Activated CD8-positive, alpha-beta memory T cell treated with anti-CD3 and anti-CD28 coated beads, Interleukin-2, amount 50 U/mL, for 24 hours (primary cell): ENCODE data around the gene RBM45.
"Not testable (repeated sequence)": the region's sequence is repeated elsewhere in the genome, so short reads cannot be mapped to it uniquely, and the experiment has no call there.

Experiments used
- DNase-seq: peaks from one replicate; pipeline ENCODE4 v3.0.0-alpha.2; 2020; ENCODE audit errors: extremely low read depth

RBM45 gene

DNA sequence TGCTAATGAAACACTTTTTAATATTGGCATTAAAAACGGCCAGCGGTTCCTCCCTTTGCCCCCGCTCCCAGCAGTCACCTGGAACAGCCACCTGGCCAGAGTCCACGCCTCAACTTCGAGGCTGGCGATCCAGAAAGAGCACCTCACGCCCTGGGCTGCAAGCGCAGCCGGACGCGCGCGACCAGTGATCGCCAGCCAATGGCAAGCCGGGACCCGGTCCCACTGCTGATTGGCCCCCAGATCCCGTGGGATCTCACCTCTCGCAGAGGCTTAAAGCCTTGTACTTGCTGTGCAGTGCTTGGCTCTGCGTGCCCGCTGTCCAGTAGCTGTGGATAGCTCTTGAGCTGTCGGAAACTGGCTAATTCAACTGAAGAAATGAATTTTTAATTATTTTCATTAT is 4.1 kb upstream of the RBM45 start:
- no peak for DNase-seq

DNA sequence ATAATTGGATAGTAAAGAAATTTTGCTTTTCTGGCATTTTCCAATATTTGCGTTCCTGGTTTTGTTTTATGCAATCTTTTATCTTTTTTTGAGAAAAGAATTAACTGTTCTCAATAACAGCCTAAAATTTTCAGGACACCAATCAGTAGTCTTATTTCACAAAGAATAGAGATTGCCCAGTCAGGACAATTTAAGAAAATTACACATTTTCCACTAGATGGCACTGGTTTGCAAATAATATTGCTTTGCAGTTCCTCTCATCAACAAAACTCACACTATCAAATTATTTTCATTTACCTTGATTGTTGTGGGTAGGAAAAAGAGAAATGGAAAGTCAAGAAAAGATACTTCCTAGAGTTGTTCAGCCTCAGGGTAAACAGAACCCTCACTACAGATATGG is 2.4 kb upstream of the RBM45 start:
- no peak for DNase-seq

DNA sequence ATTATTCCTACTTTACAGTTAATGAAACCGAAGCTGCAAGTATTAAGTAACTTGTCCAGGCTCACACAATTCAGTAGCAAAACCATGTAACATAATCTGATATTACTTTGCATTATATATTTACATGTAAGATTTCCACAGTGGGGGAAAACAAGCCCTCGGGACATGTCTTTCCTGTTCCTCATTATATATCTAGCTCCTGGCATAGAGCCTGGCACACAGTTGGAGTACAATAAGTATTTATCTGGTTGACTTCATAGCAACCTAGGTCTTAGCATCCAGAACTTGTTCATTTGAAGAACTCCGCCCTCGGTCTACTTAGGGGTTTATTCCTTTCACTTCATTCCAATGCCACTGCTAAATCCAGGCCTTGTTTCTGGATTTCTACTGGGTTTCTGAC is 1.6 kb upstream of the RBM45 start:
- no peak for DNase-seq

DNA sequence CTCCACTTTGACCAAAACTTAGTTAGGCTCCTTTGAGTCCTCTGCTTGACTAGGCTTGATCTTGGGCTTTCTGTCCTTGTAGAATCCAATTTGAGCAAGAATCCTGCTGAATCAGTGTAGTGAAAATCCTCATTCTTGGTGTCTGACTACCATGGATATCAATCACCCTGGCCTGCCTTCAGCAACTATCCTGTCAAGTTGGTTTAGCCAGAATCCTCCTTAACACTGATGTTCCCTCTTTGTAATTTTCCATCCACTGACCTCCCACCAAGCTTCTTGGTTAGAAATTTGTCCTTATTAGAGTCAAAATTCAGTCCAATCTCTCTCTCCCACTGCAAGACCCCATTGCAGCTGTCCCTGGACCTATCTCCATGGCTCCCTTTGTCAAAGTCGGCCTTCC is 494 bp upstream of the RBM45 start:
- no peak for DNase-seq

DNA sequence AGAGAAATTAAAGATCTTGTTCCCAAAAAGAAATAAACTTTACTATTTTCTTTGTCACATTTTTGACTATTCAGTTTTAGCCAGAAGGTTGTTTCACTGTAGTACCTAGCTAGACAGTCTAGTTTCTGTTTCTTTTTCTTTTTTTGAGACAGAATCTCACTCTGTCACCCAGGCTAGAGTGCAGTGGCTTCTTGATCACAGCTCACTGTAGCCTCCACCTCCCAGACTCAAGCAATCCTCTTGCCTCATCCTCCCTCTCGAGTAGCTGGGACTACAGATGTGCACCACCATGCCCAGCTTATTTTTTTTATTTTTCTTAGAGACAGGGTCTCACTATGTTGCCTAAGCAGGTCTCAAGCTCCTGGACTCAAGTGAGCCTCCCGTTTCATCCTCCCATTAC is 2.2 kb downstream of the RBM45 start:
- no peak for DNase-seq

DNA sequence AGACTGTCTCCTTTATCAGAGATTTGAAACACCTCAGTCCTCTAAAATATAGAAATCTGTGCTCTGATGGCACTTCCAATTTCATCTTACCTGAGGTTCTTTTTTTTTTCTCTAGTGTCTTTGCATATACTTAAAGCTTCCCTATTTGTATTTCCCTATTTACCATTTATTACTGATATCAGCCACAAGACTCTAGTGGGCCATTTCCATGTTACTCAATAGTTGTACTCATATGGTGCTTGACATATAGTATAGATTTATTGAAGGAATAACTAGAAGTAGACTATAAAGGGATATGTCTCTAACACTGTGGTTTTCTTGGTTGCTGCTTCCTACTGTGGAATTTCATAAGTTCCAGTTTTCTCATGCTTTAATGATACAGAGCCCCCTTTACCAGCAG is 3.0 kb downstream of the RBM45 start:
- DNase-seq: no peak

DNA sequence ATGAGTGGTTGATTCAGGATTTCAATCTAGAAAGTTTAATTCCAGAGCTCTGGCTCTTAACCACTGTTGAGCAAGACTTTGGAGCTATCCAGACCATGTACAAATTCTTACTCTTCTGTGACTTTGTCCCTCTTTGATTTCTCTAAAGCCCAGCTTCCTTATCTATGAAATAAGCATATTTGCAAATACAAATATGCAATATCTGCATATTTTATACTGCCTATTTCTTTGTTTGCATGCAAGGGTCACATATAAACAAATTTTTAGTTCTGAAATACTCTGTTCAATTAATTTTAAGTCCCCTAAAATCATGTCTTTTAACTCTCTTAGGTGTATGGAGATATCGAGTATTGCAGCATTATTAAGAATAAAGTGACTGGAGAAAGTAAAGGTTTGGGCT is 5.5 kb downstream of the RBM45 start:
- DNase-seq: no peak

DNA sequence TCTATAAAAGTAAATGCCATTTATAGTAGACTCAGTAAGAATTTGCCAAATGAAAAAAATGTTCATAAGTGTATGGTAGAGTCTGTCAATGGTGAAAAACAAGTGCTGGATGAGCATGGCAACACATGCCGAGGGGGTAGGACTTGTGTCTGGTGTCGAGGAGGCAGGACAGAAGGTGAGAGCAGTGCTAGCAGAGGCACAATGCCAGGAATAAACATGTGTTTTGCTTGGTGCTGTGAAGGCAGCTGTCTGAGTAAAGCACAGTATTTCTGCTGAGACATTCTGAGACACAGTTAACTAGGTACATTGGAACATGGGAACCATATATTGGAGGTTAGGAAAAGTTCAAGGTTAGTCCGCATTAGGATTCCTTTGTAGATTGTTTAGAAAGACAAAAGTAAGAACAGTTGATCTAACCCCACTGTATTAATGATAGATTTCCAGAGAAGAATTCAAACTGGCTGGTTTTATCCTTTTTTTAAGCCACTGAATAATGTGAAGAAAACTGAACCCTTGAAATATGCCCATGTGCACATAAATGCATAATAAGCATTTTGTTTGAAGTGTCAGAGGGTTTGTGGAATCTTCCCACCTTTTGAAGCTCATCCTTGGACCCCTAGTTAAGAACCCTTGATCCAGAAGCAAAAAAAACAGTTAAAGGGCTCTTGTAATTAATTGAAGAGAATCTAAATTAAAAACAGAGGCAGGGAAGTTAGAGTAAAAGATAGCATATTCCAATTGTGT is 7.1 kb downstream of the RBM45 start:
- no peak for DNase-seq

DNA sequence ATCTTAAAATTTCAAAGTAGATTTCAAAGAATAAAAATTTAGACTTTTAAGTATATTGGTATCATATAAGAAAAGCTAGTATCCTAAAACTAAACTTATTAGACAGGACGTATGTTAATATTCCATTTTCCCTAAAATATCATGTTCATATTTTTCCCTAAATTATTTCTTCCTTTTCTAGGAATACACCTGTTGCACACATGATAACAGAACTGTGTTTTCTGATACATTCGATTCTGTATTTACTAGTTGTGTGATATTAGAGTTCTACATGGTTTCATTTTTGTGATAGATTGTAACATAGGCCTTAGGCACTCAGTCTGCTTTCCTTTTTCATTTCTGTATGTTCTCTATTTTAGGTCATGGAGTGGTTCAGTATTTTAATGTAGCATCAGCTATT is 10.9 kb downstream of the RBM45 start:
- no peak for DNase-seq

DNA sequence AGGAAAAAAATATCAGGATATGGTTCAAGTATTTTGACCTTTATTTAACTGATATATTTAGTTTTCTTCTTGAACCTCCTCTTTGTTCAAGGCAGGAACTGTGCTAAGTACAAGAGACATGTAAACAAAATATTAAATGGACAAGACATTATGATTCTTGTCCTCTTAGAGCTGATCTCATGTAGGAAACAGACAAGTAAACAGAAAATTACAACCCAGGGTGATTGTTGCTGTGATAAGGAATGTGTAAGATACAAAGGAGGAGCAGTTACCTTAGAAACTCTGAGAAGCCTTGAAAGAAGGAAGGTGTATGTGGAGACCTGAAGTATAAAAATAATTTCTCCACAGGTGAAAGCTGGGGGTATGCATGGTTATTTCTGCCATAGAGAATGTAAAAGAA is 12.9 kb downstream of the RBM45 start:
- DNase-seq: no peak

DNA sequence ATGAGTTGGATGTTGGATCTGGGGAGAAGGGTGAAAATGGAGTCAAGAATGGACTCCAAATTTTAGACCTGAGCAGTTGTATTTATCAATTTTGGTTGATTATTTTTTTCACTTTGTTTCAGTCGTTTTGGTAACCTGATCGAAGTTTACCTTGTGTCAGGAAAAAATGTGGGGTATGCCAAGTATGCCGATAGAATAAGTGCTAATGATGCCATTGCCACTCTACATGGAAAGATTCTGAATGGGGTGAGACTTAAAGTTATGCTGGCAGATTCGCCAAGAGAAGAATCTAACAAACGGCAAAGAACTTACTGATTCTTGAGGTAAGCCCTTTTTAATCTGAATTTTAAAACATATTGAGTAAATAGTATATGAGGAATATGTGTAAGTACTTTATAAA is 13.6 kb downstream of the RBM45 start:
- no peak for DNase-seq

DNA sequence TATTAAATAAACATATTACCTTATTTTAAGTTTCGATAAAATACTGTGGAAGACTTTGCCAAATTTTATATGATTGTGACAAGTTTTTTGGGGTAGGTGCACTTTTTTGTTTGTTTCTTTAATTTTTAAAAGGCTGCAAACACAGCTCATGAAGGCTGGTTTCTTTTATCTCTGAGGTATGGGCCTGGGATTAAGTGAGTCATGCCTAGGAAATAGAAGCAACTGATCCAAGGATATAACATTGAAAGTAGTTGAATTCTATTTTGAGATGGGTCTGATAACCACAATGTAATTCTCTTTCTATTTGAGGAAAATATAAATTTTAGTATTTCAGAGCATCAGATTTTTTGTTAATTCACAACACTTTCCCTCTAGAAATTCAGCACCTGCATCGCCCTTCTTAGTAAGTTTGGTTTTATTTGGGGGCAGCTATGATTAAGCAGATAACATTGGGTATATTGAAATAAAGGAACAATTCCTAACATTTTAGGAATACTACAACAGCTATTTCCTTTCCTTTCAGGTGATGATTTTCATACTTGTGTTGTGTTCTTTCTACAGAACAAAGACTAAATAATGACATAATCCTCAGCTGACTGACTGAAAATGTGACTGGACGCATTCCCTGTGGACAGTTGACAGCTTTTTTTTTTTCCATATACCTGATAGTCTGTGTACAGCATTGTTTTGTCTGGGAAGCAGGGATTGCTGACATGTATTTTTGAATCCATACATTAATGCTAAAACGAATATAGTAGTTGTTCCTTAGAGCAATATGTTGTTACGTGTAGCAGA is 16.8 kb downstream of the RBM45 start:
- no peak for DNase-seq

DNA sequence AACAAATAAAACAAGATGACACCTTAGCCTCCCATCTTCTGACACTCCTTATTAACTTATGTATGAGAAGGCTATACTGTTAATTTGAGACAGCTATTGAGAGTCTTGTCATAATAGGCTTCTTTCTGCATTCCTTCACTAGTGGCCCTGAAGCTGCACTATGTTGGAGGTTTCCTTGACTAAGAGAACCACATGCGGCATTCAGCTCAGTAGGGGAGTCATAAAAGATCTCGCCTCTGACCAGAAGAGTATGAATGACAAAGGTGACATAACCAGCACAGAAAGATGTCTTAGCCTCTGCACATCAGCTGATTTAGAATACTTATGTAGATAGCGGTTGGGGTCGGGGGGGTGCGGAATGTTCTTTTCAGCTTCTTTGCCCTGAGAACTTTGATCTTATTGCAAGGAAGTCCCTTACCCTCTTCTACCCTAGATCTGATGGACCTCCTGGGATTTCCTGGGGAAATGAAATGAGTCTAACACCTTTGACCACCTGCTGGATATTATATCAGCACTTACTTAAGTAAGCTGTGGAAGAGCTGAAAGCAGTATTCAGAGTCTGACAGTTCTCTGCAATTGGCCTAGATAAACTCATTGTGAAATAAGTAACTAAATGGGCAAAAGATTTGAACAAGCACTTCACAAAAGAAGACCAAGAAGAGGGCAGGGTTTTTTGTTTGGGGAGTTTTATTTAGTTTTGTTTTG is 24.2 kb downstream of the RBM45 start:
- DNase-seq: no peak

DNA sequence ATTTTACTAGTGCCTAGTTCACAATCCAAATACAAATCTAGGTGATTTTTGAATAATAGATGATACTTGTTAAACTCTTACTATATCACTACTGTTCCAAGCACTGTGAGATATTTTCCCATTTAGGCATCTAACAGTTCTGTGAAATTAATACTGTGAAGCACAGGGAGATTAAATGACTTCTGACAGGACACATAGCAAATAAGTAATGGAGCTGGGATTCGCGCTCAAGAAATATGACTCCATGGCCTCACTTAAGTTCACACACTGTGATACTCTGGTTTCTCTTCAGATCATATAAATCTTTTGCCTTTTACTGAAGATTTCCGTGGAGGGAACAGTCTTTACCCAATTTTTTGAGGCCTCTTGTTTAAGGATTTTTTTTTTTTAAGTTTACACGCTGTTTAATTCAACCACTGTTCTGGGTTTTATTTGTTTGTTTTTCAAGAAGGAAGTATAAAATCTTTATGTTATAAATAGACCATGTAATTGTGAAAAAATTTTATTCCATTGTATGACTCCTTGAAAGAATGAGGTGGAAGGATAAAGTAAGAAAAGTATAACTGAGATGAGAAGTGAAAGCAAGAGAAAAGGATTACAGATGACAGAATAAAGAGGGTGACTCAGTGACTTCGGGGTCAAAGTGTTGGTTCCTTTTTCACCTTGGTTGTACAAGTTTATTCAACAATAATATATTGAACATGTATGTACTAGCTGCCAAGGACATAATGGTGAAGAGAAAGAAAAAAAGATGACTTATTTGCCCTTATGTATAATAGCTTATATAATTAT is 30.2 kb downstream of the RBM45 start:
- no peak for DNase-seq

DNA sequence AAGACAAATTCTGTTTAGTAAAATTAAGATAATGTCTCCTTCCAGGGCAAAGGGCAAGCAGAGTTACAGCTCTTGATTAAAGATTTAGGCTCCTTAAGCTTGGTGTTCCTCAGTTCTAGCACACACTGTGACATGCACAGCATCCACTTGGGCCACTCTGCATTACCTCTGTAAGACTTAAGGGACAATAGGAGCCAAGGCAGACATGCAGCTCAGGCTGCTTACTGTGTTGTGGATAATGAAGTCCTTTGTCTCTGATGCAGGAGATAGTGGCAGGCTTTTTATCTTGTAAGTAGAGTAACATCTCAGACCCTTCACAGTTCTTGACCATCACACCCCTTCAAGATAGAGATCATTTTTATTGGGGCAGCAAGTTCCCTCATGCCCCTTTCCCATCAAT is 31.2 kb downstream of the RBM45 start:
- DNase-seq: no peak

DNA sequence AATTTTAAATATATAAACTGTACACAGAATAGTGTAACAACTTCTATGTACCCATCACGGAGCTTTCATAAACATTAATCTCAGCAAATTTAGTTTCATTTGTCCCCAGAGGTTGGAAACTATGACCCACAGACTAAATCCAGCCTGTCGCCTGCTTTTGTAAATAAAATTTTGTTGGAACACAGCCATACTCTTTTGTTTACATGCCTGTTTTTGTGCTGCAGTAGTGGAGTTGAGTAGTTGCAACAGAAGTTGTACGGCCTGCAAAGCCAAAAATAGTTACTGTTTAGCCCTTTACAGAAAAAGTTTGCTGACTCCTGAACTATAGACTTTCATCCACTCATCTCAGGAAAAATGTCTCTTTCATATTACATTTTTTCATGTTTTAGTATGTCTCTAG is 39.8 kb downstream of the RBM45 start:
- DNase-seq: no peak

DNA sequence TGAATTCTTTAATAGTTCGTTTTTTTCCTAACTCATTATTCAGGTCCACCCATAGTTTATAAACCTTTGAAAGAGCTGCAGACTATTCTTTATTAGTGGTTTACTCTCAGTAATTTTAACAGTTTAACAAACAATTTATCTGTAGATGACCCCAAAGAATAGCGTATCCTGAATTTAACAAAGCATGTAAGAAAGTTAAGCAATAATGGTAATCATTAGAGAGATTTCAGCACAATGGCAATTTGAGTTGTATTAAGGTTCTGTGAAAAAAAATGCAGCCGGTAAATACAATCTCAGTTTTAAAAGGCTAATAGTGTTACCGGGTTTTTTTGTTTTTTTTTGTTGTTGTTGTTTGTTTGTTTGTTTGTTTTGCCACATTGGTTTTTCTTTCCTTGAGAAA is 40.3 kb downstream of the RBM45 start:
- DNase-seq: no peak

DNA sequence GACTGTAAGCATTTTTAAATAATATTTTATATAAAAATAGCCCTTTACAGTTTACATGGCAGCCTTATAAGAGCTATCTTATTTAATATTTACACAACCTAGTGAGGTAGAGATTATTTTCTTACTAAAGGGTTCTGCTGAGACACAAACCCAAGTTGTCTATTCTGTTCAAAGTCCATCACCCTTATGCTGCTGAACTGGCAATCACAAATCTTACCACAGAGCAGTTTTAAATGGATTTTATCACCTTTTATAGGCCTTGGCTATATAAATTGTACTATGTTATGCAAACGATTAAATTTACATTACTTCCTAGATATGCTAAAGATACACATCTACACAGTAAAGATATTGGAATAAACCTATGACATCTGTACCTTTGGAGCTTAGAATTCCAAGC is 40.7 kb downstream of the RBM45 start:
- DNase-seq: no peak

DNA sequence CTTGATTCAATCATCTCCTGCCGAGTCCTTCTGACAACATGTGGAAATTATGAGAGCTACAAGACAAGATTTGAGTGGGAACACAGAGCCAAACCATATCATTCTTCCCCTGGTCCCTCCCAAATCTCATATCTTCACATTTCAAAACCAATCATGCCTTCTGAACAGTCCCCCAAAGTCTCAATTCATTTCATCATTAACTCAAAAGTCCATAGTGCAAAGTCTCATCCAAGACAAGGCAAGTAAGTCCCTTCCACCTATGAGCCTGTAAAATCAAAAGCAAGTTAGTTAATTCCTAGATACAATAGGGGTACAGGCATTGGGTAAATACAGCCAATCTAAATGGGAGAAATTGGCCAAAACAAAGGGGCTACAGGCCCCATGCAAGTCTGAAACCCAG is 41.6 kb downstream of the RBM45 start:
- DNase-seq: not testable (repeated sequence)

DNA sequence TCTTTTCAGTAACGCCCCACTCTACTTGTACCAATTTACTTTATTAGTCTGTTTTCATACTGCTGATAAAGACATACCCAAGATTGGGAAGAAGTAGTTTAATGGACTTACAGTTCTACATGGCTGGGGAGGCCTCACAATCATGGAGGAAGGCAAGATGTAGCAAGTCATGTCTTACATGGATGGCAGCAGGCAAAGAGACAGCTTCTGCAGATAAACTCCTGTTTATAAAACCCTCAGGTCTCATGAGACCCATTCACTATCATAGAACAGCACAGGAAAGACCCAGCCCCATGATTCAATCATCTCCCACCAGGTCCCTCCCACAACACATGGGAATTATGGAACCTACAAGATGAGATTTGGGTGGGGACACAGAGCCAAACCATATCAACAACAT is 43.3 kb downstream of the RBM45 start:
- no peak for DNase-seq

DNA sequence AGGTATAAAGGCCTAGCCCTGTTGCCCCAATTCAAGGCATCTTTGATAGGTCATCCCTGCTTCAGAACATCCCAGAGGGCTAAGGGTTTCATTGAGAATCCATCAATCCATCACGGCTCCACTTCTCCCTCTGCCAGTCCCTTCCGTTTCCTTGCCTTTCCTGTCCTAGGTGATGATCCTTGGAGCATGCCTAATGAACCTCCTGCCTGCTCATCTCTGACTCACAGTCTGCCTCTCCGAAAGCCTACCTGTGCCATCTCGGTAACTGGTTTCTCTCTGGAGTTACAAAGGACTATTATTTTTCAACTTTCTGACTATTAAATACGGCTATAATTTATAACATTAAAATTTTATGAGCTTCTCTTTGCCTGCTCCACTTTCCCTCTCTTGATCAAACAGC is 45.3 kb downstream of the RBM45 start:
- no peak for DNase-seq

DNA sequence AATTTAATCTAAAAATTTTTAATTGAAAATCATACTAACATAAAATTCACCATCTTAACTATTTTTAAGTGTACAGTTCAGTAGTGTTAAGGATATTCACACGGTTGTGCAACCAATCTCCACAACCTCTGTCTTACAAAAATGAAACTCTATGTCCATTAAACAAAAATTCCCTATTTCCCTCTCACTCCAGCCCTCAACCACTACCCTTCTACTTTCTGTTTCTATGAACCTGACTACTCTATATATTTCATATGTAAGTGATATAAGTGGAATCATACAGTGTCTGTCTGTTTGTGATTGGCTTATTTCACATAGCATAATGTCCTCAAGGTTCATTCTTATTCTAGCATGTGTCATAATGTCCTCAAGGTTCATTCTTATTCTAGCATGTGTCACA is 47.7 kb downstream of the RBM45 start:
- no peak for DNase-seq
